IPS-NIHi11 (cell line): ENCODE results near the gene NRBF2.
A peak's percentile ranks its signal among the peaks of the same experiment; 100 is the strongest.
"Not testable (repeated sequence)": the region's sequence is repeated elsewhere in the genome, so short reads cannot be mapped to it uniquely, and the experiment has no call there.

Source experiments
- DNase-seq: peaks from one replicate; pipeline ENCODE4 v3.0.0; 2012; ENCODE audit warnings: mixed read lengths, low spot score

NRBF2 gene

GRCh38 chr10:63119041-63119440, 14.1 kb upstream of the NRBF2 start:
- no peak for DNase-seq

GRCh38 chr10:63120554-63120953, 12.6 kb upstream of the NRBF2 start:
- no peak for DNase-seq

GRCh38 chr10:63123727-63124362, 9.3 kb upstream of the NRBF2 start:
- no peak for DNase-seq

GRCh38 chr10:63125459-63125858, 7.7 kb upstream of the NRBF2 start:
- DNase-seq: no peak

- no peak for DNase-seq
Measured at GRCh38 chr10:63128443-63128842, 4.7 kb upstream of the NRBF2 start.

GRCh38 chr10:63129888-63130287, 3.2 kb upstream of the NRBF2 start:
- DNase-seq: peak; percentile 31

GRCh38 chr10:63132651-63133055, 475 bp upstream of the NRBF2 start:
- DNase-seq: no peak

GRCh38 chr10:63133821-63134557, 861 bp downstream of the NRBF2 start:
- DNase-seq: no peak

GRCh38 chr10:63137306-63137705, 4.2 kb downstream of the NRBF2 start:
- DNase-seq: no peak

- DNase-seq: no peak
Measured at GRCh38 chr10:63140077-63140476, 6.9 kb downstream of the NRBF2 start.

- no peak for DNase-seq
Measured at GRCh38 chr10:63142136-63142535, 9.0 kb downstream of the NRBF2 start.

- no peak for DNase-seq
Measured at GRCh38 chr10:63143987-63144386, 10.9 kb downstream of the NRBF2 start.

- DNase-seq: no peak
Measured at GRCh38 chr10:63145782-63146181, 12.7 kb downstream of the NRBF2 start.

- no peak for DNase-seq
Measured at GRCh38 chr10:63146503-63146902, 13.4 kb downstream of the NRBF2 start.

GRCh38 chr10:63150745-63151144, 17.6 kb downstream of the NRBF2 start:
- no peak for DNase-seq

GRCh38 chr10:63153868-63154545, 20.9 kb downstream of the NRBF2 start:
- not testable (repeated sequence) for DNase-seq

GRCh38 chr10:63154546-63155387, 21.6 kb downstream of the NRBF2 start:
- DNase-seq: no peak

GRCh38 chr10:63155388-63156020, 22.4 kb downstream of the NRBF2 start:
- DNase-seq: no peak

- no peak for DNase-seq
Measured at GRCh38 chr10:63156236-63156635, 23.1 kb downstream of the NRBF2 start.

- DNase-seq: peak; percentile 77
Measured at GRCh38 chr10:63157845-63158624, 24.9 kb downstream of the NRBF2 start.

GRCh38 chr10:63161592-63161991, 28.5 kb downstream of the NRBF2 start:
- no peak for DNase-seq
